ENCODE data around the gene DPYSL4. TPM values are rescaled to one million over a fixed set of nuclear protein-coding genes. Genes with fewer than 3 reads are reported as not detected.

Gene DPYSL4
- total RNA-seq, 3 donors from 2014 or later (not counting 1 experiment from before 2014, with no cell fraction given): 0.40 to 1.3 (median 1.0) TPM

GRCh38 chr10:132146941-132147915, 39.5 kb upstream of the DPYSL4 start:
- Mint-ChIP-seq H3K36me3 (no peaks in the 10 kb centered on the region), H3K27me3 (ENCODE audit: low read depth in 2 of 2) (peaks cover 0 to 7% of the 10 kb centered on the region in 2 donors), H3K27ac (no peak overlapping the region), H3K4me1 (no peaks in the 10 kb centered on the region), H3K4me3 (no peak overlapping the region), H3K9me3 (no peaks in the 10 kb centered on the region)
- H3K4me1 ChIP-seq (ENCODE audit: control insufficient read depth, insufficient read depth, low read length): peaks cover 7% of the 10 kb centered on the region
- ATAC-seq: no peak
- no peaks in the 10 kb centered on the region for H3K36me3 ChIP-seq (ENCODE audit: control insufficient read depth, insufficient read depth, low read length)
- TF ChIP-seq, protein P1, sequence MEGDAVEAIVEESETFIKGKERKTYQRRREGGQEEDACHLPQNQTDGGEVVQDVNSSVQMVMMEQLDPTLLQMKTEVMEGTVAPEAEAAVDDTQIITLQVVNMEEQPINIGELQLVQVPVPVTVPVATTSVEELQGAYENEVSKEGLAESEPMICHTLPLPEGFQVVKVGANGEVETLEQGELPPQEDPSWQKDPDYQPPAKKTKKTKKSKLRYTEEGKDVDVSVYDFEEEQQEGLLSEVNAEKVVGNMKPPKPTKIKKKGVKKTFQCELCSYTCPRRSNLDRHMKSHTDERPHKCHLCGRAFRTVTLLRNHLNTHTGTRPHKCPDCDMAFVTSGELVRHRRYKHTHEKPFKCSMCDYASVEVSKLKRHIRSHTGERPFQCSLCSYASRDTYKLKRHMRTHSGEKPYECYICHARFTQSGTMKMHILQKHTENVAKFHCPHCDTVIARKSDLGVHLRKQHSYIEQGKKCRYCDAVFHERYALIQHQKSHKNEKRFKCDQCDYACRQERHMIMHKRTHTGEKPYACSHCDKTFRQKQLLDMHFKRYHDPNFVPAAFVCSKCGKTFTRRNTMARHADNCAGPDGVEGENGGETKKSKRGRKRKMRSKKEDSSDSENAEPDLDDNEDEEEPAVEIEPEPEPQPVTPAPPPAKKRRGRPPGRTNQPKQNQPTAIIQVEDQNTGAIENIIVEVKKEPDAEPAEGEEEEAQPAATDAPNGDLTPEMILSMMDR (IDR thresholded peaks at IDR 0.05): no peak
- H3K27me3 ChIP-seq (ENCODE audit: control insufficient read depth, insufficient read depth, low read length): no peaks in the 10 kb centered on the region
- intact Hi-C loops (cut with micrococcal nuclease): no loop called here
- H3K4me3 ChIP-seq (ENCODE audit: low read length): no peak overlapping the region
- WGBS (ENCODE audit: insufficient coverage): 83% methylated on average over 31 of the region's 31 CpGs
- no peak for DNase-seq
- no peaks in the 10 kb centered on the region for H3K9me3 ChIP-seq (ENCODE audit: control insufficient read depth, insufficient read depth, low read length)
- H3K27ac ChIP-seq (ENCODE audit: low read length): no peak overlapping the region

GRCh38 chr10:132148261-132149251, 38.2 kb upstream of the DPYSL4 start:
- Mint-ChIP-seq H3K4me1 (no peaks in the 10 kb centered on the region), H3K27me3 (ENCODE audit: low read depth in 2 of 2) (no peaks in the 10 kb centered on the region), H3K36me3 (no peaks in the 10 kb centered on the region), H3K4me3 (no peak overlapping the region), H3K9me3 (no peaks in the 10 kb centered on the region), H3K27ac (no peak overlapping the region)
- H3K27ac ChIP-seq (ENCODE audit: low read length): no peak overlapping the region
- ATAC-seq (peak in 1 of 3 donors; percentile 8), DNase-seq (no peak)
- TF ChIP-seq, protein P1 (IDR thresholded peaks at IDR 0.05): no peak
- H3K9me3 ChIP-seq (ENCODE audit: control insufficient read depth, insufficient read depth, low read length): no peaks in the 10 kb centered on the region
- H3K36me3 ChIP-seq (ENCODE audit: control insufficient read depth, insufficient read depth, low read length): no peaks in the 10 kb centered on the region
- intact Hi-C loops (cut with micrococcal nuclease): no loop called here
- H3K4me3 ChIP-seq (ENCODE audit: low read length): no peak overlapping the region
- H3K4me1 ChIP-seq (ENCODE audit: control insufficient read depth, insufficient read depth, low read length): no peaks in the 10 kb centered on the region
- WGBS (ENCODE audit: insufficient coverage): 84% methylated on average over 43 of the region's 43 CpGs
- no peaks in the 10 kb centered on the region for H3K27me3 ChIP-seq (ENCODE audit: control insufficient read depth, insufficient read depth, low read length)

GRCh38 chr10:132149271-132149670, 37.5 kb upstream of the DPYSL4 start:
- intact Hi-C loops (cut with micrococcal nuclease): no loop called here
- no peaks in the 10 kb centered on the region for H3K9me3 ChIP-seq (ENCODE audit: control insufficient read depth, insufficient read depth, low read length)
- H3K36me3 ChIP-seq (ENCODE audit: control insufficient read depth, insufficient read depth, low read length): no peaks in the 10 kb centered on the region
- TF ChIP-seq, protein P1 (IDR thresholded peaks at IDR 0.05): no peak
- ATAC-seq: no peak
- H3K27me3 ChIP-seq (ENCODE audit: control insufficient read depth, insufficient read depth, low read length): no peaks in the 10 kb centered on the region
- H3K4me1 Mint-ChIP-seq: no peaks in the 10 kb centered on the region
- H3K27ac Mint-ChIP-seq: no peak overlapping the region
- no peak overlapping the region for H3K4me3 Mint-ChIP-seq
- DNase-seq: no peak
- H3K36me3 Mint-ChIP-seq: no peaks in the 10 kb centered on the region
- no peaks in the 10 kb centered on the region for H3K4me1 ChIP-seq (ENCODE audit: control insufficient read depth, insufficient read depth, low read length)
- no peak overlapping the region for H3K4me3 ChIP-seq (ENCODE audit: low read length)
- H3K9me3 Mint-ChIP-seq: no peaks in the 10 kb centered on the region
- WGBS (ENCODE audit: insufficient coverage): 92% methylated on average over 4 of the region's 23 CpGs
- H3K27ac ChIP-seq (ENCODE audit: low read length): no peak overlapping the region
- H3K27me3 Mint-ChIP-seq (ENCODE audit: low read depth in 2 of 2): no peaks in the 10 kb centered on the region

Measured in natural killer cell (primary cell).